IPS DF 4.7 (cell line): ENCODE measurements around the gene PLCB1.

ENCODE experiments used
- DNase-seq: peaks from one replicate; pipeline ENCODE4 v3.0.0-alpha.2; 2013; ENCODE audit warnings: low spot score; ENCODE audit errors: extremely low read depth

PLCB1 gene

GRCh38 chr20:8489094-8489883 lies 357.2 kb downstream of the PLCB1 start:
- DNase-seq = no peak

DNA sequence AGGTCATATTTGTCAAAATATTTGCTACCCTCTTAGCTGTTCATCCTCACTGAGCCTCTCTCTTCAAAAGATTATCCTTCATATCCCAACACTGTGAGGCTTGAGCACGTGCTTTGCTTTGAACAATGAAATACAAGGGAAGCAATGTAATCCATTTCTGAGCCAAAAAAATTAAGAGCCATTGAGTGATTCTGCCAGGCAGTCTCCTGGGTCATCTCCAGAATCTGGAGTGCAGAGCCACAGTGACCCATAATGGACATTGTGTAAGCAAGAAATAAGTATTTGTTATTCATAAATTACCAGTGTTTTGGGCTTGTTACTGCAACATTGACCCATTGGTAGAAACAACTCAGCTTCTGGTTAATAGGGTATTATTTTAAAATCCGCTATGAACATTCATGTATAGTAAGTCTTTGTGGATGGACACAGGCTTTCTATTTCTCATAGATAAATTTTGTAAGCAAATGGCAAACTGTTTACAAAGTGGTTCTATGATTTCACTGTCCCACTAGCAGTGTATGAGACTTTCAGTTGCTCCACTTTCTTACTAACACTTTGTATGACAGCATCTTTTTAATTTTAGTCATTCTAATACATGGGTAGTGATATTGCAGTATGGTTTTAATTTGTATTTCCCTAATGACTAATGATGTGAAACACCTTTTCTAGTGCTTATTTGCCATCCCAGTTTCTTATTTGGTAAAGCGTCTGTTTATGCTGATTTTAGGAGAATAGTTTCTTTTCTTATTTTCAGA lies 358.2 kb downstream of the PLCB1 start:
- DNase-seq = no peak

GRCh38 chr20:8492173-8492572 lies 360.1 kb downstream of the PLCB1 start:
- DNase-seq = no peak

- DNase-seq = no peak
Measured at GRCh38 chr20:8498571-8498970, 366.5 kb downstream of the PLCB1 start.

DNA sequence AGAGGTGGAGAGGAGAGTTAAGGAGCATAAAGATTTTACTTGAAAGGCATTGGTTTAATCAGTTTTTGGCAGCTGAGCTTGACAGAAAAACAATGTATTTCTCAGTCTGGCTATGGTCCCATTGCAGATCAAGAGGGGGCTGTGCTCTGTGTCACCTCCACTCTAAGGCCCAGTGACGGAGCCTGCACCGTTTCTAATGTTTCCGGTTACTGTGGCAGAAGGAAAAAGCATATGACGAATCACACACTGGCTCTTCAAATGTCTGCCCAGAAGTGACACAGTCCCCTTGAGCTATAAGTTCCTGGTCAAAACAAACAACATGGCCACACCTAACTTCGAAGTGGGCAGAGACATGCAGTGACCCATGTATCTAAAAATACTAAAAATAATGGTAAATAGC lies 372.0 kb downstream of the PLCB1 start:
- no peak for DNase-seq

GRCh38 chr20:8505476-8506200 lies 373.6 kb downstream of the PLCB1 start:
- DNase-seq = no peak

GRCh38 chr20:8507231-8507630 lies 375.2 kb downstream of the PLCB1 start:
- DNase-seq = no peak

DNA sequence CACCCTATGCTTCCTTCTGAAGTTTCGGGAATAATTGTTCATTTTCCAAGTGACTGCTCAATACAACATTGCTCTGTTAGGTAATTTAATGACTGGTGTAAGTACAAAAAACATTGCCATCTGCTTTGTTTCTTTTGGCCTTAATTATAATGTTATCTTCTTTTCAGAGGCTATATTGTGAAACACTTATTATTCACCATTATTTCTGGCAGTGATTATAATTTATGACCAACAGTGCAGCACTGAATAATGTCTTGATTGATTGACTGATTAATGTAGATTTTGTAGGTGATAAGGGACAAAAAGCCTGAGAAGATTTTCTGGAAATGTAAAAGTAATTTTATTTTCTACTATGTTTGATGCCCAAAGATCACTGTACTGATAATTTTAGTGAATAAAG lies 377.7 kb downstream of the PLCB1 start:
- DNase-seq = no peak

DNA sequence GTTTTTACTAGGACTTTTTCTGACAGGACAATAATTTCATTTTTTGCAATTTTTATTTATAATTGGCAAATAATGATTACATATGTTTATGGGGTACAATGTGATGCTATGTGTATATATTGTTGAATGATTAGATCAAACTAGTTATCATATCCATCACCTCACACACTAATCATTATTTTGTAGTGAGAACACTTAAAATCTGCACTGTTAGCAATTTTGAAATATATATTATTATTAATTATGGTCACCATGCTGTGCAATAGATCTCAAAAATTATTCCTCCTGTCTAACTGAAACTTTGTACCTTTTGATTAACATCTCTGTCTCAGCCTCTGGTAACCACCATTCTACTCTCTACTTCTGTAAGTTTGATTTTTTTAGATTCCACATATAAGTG lies 378.7 kb downstream of the PLCB1 start:
- DNase-seq = no peak

DNA sequence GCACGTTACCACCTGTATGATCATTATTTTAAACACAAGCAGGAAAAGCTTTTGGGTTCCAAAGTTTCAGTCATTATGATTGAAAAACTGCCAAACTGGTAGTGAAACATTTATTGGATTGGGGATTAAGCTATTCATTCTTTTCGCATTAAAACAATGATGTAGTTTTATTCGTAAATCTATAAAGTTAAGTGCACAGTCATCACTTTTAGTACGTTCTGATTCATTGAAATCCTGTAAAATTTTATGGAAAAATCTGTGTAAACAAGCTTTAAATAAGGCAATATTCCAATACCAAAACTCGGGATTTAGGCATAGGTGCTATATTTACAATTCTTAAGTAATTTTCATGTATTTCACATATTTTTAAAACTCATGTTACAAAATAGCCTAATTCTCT lies 379.9 kb downstream of the PLCB1 start:
- DNase-seq = no peak

- DNase-seq = no peak
Measured at GRCh38 chr20:8515810-8516435, 383.9 kb downstream of the PLCB1 start.

- DNase-seq = no peak
Measured at GRCh38 chr20:8518878-8519277, 386.8 kb downstream of the PLCB1 start.

- no peak for DNase-seq
Measured at GRCh38 chr20:8519887-8520286, 387.8 kb downstream of the PLCB1 start.

GRCh38 chr20:8522168-8522567 lies 390.1 kb downstream of the PLCB1 start:
- DNase-seq = no peak

DNA sequence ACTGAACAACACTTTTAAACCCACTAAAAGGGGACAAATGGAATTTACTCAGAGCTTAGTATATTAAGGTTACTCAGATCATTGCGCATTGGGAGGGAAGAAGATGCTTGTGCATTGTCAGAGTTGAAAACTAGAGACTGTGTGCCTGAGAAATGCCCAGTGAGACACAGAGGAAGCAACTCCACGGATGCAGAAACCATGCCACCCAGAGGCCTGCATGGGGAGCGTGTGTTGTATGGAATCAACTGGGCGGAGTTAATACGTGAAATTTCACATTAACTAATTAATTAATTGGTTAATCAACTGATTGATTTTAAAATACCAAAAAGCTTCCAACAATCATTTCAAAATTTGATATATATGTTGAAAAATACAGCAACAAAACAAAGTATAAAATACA lies 391.6 kb downstream of the PLCB1 start:
- no peak for DNase-seq

- no peak for DNase-seq
Measured at GRCh38 chr20:8524101-8525016, 392.3 kb downstream of the PLCB1 start.

DNA sequence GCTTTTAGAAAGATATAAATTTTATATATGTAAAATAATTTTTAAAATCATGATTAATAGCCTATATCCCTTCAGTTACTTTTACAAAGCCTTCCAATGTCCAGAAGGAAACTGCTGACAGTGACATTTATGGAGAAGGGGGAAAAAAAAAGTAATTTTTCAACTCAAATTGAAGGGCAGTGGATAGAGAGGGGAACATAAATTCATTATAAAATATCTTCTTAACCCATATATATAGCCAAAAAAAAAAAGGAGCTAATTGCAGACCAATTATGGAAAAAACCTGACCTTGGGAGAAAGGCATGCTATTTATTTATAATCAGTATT lies 392.9 kb downstream of the PLCB1 start:
- no peak for DNase-seq

DNA sequence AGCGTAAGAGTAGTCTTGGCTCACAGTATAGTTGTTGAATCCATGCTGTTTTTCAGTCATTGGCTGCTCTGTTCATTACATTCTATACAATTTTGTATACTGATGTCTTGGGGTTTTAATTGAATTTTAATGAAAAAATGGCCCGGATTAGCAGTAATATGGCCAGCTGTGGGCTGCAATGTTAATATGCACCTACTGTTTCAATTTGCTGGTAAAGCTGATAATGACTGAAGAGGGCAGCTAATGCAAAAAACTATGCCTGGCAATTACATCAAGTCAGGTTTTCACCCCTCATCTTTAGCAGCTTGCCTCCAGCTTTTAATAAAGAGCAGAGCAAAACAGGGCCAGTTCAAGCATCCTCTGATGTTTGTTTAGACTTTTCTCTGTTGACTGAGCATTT lies 394.5 kb downstream of the PLCB1 start:
- DNase-seq = no peak

GRCh38 chr20:8527998-8528723 lies 396.1 kb downstream of the PLCB1 start:
- DNase-seq = no peak

DNA sequence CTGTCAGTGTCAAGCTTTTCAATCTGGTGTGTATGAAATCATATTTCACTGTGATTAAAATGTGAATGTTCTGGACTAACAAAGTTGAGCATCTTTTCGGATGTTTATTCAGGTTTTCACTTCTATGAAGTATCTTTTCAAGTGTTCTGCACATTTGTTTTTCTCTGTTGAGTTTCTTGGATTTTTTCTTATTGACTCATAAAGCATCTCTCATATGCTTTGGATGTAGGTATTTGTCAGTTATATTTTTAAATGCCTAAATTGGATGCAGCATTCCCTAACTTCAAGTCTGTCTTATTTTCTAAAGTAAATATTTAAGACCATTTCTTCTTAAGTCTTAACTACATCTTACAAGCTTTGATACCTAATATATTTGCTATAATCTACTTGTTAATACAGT lies 398.0 kb downstream of the PLCB1 start:
- no peak for DNase-seq
